Pancreas (tissue), 10 donors: ENCODE measurements around the gene KCTD5. TPM values are rescaled to one million over a fixed set of nuclear protein-coding genes. Genes with fewer than 3 reads are reported as not detected.

ENCODE experiments used
- ATAC-seq, 4 donors: fragments of 200-7000 bp; cut with Tn5 transposase; one replicate each; pipeline versions ENCODE4 v1.8.0 to v1.9.1; 2020; ENCODE audit warnings: mild to moderate bottlenecking in 4 of 4, moderate library complexity in 4 of 4
- DNase-seq, 6 donors: peaks; one replicate each; pipeline ENCODE4 v3.0.0-alpha.2; 2020
- FAIRE-seq: peaks from 2 replicates; lab custom pipeline; 2012; peaks lifted over from hg19 to GRCh38; lab: Jason Lieb, UNC
- H3K27ac ChIP-seq, 4 donors: fragments of 200-600 bp; sonication (generic); 1 replicate in 3 of 4; 2 replicates in 1 of 4; pipeline versions ENCODE4 v1.5.0 to v1.8.0; 2020
- H3K27me3 ChIP-seq, 4 donors: fragments of 200-600 bp; one replicate each; pipeline ENCODE4 v1.8.0; 2021
- H3K36me3 ChIP-seq, 3 donors: fragments of 200-600 bp; sonication (generic) in 1 of 3; one replicate each; pipeline versions ENCODE4 v1.5.0 to v1.8.0; 2020 to 2021
- H3K4me1 ChIP-seq, 3 donors: fragments of 200-600 bp; one replicate each; pipeline ENCODE4 v1.8.0; 2021
- H3K4me3 ChIP-seq, 4 donors: fragments of 200-600 bp; sonication (generic) in 2 of 4; one replicate each; pipeline versions ENCODE4 v1.5.0 to v1.8.0; 2020 to 2021
- H3K9me3 ChIP-seq, 4 donors: fragments of 200-600 bp; one replicate each; pipeline ENCODE4 v1.8.0; 2021
- WGBS, 2 donors: extraction: QIAGEN DNeasy Blood & Tissue Kit; methylation state at CpG; one replicate each; pipeline ENCODE4 v1.1.7; 2013; 5-methylcytosine and 5-hydroxymethylcytosine counted together
- intact Hi-C, 3 donors: fragments of 100-400 bp; cut with DNase I; formaldehyde crosslinking; loops; one replicate each; pipeline versions ENCODE4 v1.11.1 to v1.14.2; 2022
- polyA plus RNA-seq, 2 donors: library from polyadenylated mRNA; stranded (reverse); fragments of 200-250 nt; gene quantifications; one replicate each; pipeline ENCODE4 v1.2.3, GENCODE V29; 2013
- total RNA-seq, 6 donors: library from RNA; stranded (reverse); fragmentation: NEBNext Ultra II Directional in 4 of 6; extraction: Animal tissue kit (Norgen Biotek cat#: 25700) in 4 of 6; gene quantifications; one replicate each; pipeline versions ENCODE4 v1.2.1 to v1.2.4, GENCODE V29; 2021 to 2023
- TF ChIP-seq, protein P1 (sequence below), 4 donors: fragments of 200-600 bp; sonication (generic) in 3 of 4; IDR thresholded peaks; one replicate each; pipeline versions ENCODE4 v1.5.0 to v1.8.0; 2021; ENCODE audit warnings: antibody characterized with exemption in 4 of 4
- donor health status: healthy with polysubstance abuse.
- donor health status: DM: no; HTN: no; CAD: no; lungs with moderate emphysema.
- donor health status: DM: no; HTN: no; CAD: no.
- donor health status: control.
- donor health status: control.
- donor health status: Bipolar disorder and iron deficiency.
- donor health status: DM: yes; HTN: yes; CAD: no.
- donor health status: DM: no; HTN: no; CAD: no.
- donor health status: DM: no; HTN: no; CAD: no.
- donor health status: DM: yes; HTN: yes; CAD: no.

Gene KCTD5
- total and polyA plus RNA-seq, 8 donors: 4.5 to 8.9 (median 6.7) TPM

DNA sequence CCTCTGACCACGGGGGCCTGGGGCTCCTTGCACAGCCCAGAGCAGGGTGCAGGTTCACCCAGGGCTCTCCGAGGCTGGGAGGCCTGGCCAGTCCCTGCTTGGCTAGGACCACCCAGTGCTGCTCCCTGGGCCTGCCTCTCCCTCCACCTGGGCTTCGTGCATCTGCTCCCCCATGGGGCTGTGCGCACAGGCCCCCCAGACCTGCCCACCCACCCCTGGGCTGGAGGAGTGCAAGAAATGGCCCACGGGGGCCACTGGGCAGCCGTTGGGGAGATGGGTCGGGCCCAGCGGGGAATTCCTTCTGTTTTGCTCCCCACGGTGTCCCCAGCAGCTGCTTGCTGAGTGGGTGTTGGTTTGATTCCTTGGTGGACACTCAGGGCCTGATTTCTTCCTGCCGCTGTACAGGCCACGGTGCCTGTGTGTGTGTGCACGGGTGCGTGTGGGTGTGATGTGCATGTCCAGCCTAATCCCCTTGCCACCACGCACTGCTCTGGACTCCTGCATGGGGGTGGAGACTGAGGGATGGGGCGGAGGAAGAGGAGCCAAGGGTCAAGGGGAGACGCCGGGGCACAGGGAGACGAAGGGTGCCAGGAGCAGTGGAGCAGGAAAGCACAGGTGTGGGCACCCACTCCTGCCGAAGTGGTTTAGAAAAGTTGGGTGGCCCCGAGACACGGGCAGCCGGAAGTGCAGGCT is 29.2 kb downstream of the KCTD5 start:
- Histone ChIP-seq H3K4me3 (no peak overlapping the region), H3K4me1 (peaks cover 0 to 3% (median 0%) of the 10 kb centered on the region in 3 donors), H3K27me3 (no peaks in the 10 kb centered on the region), H3K36me3 (peaks cover 0 to 17% (median 4%) of the 10 kb centered on the region in 3 donors), H3K9me3 (no peaks in the 10 kb centered on the region), H3K27ac (no peak overlapping the region)
- TF ChIP-seq, protein P1, sequence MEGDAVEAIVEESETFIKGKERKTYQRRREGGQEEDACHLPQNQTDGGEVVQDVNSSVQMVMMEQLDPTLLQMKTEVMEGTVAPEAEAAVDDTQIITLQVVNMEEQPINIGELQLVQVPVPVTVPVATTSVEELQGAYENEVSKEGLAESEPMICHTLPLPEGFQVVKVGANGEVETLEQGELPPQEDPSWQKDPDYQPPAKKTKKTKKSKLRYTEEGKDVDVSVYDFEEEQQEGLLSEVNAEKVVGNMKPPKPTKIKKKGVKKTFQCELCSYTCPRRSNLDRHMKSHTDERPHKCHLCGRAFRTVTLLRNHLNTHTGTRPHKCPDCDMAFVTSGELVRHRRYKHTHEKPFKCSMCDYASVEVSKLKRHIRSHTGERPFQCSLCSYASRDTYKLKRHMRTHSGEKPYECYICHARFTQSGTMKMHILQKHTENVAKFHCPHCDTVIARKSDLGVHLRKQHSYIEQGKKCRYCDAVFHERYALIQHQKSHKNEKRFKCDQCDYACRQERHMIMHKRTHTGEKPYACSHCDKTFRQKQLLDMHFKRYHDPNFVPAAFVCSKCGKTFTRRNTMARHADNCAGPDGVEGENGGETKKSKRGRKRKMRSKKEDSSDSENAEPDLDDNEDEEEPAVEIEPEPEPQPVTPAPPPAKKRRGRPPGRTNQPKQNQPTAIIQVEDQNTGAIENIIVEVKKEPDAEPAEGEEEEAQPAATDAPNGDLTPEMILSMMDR (IDR thresholded peaks at IDR 0.05): no peak
- WGBS, 2 donors: 45 to 54% methylated on average over 22 of the region's 22 CpGs
- FAIRE-seq: no peak
- DNase-seq: peak in 1 of 6 donors; percentile 52
- intact Hi-C loops: no loop called here
- ATAC-seq: no peak

DNA sequence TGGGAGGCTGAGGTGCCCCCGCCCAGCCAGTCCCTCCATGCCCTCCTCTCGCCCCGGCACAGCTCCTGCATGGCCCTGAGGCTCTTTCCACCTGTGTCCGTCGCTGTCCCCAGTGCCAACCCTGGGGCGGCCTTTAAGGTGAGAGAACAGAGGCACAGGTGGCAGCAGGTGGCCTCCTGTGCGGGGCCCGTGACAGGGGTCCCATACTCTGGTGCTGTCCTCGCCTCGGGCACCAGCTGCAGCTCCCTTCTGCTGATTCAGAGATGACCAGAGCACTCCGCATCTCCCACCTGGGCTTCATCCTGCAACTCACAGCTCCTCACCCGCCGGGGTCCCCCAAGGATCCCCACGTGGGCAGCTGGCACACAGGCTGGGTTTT is 29.7 kb downstream of the KCTD5 start:
- no peak for FAIRE-seq
- H3K27ac ChIP-seq: no peak overlapping the region
- WGBS, 2 donors: 51 to 56% methylated on average over 14 of the region's 14 CpGs
- H3K27me3 ChIP-seq: no peaks in the 10 kb centered on the region
- peaks cover 0 to 3% (median 0%) of the 10 kb centered on the region in 3 donors for H3K4me1 ChIP-seq
- H3K4me3 ChIP-seq: no peak overlapping the region
- DNase-seq: no peak
- H3K9me3 ChIP-seq: no peaks in the 10 kb centered on the region
- H3K36me3 ChIP-seq: peaks cover 0 to 15% (median 4%) of the 10 kb centered on the region in 3 donors
- ATAC-seq: no peak
- intact Hi-C loops: no loop called here
- TF ChIP-seq, protein P1 (IDR thresholded peaks at IDR 0.05): no peak

DNA sequence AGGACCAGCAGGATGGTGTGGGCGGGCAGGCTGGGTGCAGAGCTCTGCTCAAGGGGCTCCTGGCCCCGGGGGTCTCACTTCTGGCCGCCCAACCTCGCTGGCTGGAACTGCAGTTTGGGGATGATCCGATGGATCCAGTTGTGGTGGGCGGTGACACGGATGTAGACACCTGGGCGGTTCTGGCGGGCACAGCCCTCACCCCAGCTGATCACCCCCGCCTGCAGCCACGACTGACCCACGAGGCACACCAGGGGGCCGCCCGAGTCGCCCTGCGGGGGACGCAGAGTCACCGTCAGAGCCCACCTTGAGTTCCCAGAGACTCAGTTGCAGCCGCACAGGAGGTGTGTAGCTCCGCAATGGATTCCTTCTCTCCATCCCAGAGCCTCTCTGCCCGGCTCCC is 30.2 kb downstream of the KCTD5 start:
- 64 to 88% methylated on average over 14 to 21 of the region's 21 CpGs for WGBS, 2 donors
- Histone ChIP-seq H3K4me3 (no peak overlapping the region), H3K4me1 (peaks cover 0 to 3% (median 0%) of the 10 kb centered on the region in 3 donors), H3K9me3 (no peaks in the 10 kb centered on the region), H3K27me3 (no peaks in the 10 kb centered on the region), H3K36me3 (peaks cover 0 to 10% (median 4%) of the 10 kb centered on the region in 3 donors), H3K27ac (no peak overlapping the region)
- TF ChIP-seq, protein P1 (IDR thresholded peaks at IDR 0.05): no peak
- intact Hi-C loops: no loop called here
- ATAC-seq (no peak), FAIRE-seq (no peak), DNase-seq (peak in 1 of 6 donors; percentile 60)

DNA sequence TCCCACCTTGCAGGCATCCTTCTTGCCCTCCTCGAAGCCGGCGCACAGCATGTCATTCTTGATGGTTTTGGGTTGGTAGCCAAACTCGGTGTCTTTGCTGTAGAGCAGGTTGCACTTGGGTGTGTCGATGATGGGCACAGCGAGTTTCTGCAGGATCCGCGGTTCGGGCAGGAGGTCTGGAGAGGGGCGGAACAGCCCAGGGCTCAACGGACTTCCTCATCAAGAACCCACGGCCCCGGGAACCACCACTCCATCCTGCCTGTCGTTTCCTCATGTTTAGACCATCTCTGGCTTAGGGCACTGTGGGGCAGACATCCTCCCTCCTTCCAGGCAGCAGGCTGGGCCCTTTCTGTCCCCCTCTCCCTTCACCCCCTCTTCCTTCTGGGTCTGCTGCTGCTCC is 31.2 kb downstream of the KCTD5 start:
- no peaks in the 10 kb centered on the region for H3K27me3 ChIP-seq
- no peak overlapping the region for H3K4me3 ChIP-seq
- H3K9me3 ChIP-seq: no peaks in the 10 kb centered on the region
- H3K36me3 ChIP-seq: peaks cover 0 to under 1% (median 0%) of the 10 kb centered on the region in 3 donors
- H3K27ac ChIP-seq: no peak overlapping the region
- intact Hi-C loops: no loop called here
- TF ChIP-seq, protein P1 (IDR thresholded peaks at IDR 0.05): no peak
- DNase-seq (peak in 1 of 6 donors; percentile 51), ATAC-seq (no peak), FAIRE-seq (no peak)
- H3K4me1 ChIP-seq: peaks cover 0 to 3% (median 0%) of the 10 kb centered on the region in 3 donors
- WGBS, 2 donors: 73 to 82% methylated on average over 14 of the region's 14 CpGs
